PC-3 (cell line): ENCODE results near the gene VWCE.
"Not testable (repeated sequence)": the region's sequence is repeated elsewhere in the genome, so short reads cannot be mapped to it uniquely, and the experiment has no call there.

ENCODE experiments used
- CTCF ChIP-seq: fragments of 300-600 bp; sonication (generic); conservative IDR thresholded peaks from 2 replicates; pipeline ENCODE4 v1.5.1; 2017; ENCODE audit warnings: antibody characterized with exemption, low read depth, mild to moderate bottlenecking, low read length
- EZH2phosphoT487 ChIP-seq: fragments of 300-600 bp; sonication (generic); IDR thresholded peaks from 2 replicates; pipeline ENCODE4 v1.6.1; 2018; ENCODE audit warnings: mild to moderate bottlenecking, antibody characterized with exemption, low read length, borderline replicate concordance

- not testable (repeated sequence) for TF ChIP-seq CTCF, EZH2phosphoT487
Observed at GRCh38 chr11:61245284-61245964, 49.7 kb downstream of the VWCE start.
